ENCODE measurements around the gene SKIC2. TPM values are rescaled to one million over a fixed set of nuclear protein-coding genes. Genes with fewer than 3 reads are reported as not detected.

SKIC2 gene
- total RNA-seq, 1 experiment from 2014 or later: 68.0 TPM

- no peak for DNase-seq (ENCODE audit: low read depth, low spot score)
- intact Hi-C loops (cut with micrococcal nuclease): no loop called here
- no TSS peak for BruUV-seq (replicated peaks)
Measured at GRCh38 chr6:31970604-31971271, 11.8 kb downstream of the SKIC2 start.

More at GRCh38 chr6:31970604-31971271, 11.8 kb downstream of the SKIC2 start:
- no peaks in the 10 kb centered on the region for H3K9me3 ChIP-seq (ENCODE audit: control insufficient read depth in 1 of 2, insufficient read depth in 1 of 2, low read depth in 1 of 2, low read length in 2 of 2)
- peak overlapping the region; percentile 98 for H3K4me2 ChIP-seq (ENCODE audit: low read length)
- no peak overlapping the region for H2AFZ ChIP-seq (ENCODE audit: low read depth, low read length, poor library complexity, severe bottlenecking)
- no peaks in the 10 kb centered on the region for H4K20me1 ChIP-seq (ENCODE audit: insufficient read depth)
- H3K4me1 ChIP-seq (ENCODE audit: control insufficient read depth in 1 of 2, insufficient read depth in 2 of 2, low read length in 2 of 2): peaks cover 7 to 25% of the 10 kb centered on the region in 2 experiments; a peak in 3 of 4 replicates
- RAD21 ChIA-PET (ENCODE audit: low non-redundant PET in 1 of 2, low total read pairs in 2 of 2, uncharacterized antibody in 2 of 2, unreplicated experiment in 2 of 2): no interaction called here
- peak overlapping the region; percentile 86 for H3K27ac ChIP-seq (ENCODE audit: low read depth, low read length)
- peak overlapping the region; percentile 92 for H3K9ac ChIP-seq (ENCODE audit: low read length)
- CTCF ChIA-PET: no interaction called here
- peaks cover 34% of the 10 kb centered on the region for H3K79me2 ChIP-seq (ENCODE audit: insufficient read depth, low read length)
- H3K27me3 ChIP-seq (ENCODE audit: insufficient read depth, low read length): no peaks in the 10 kb centered on the region
- no peaks in the 10 kb centered on the region for H3K9me2 ChIP-seq (ENCODE audit: insufficient read depth)
- POLR2A ChIA-PET: interaction anchor here (0.6 to 2.4 kb wide), 3 partner anchors 12 to 143 kb away, joined by 6 to 9 read pairs (median 6); partner anchors contain the start of genes HSPA1B, NELFE and SKIC2
- H3K36me3 ChIP-seq (ENCODE audit: control insufficient read depth in 1 of 2, insufficient read depth in 2 of 2, low read length in 2 of 2): peaks cover 10 to 28% of the 10 kb centered on the region in 2 experiments; a peak in 3 of 4 replicates
- TF ChIP-seq YY1 (IDR thresholded peaks at IDR 0.05; ENCODE audit: extremely low read depth, insufficient replicate concordance, low read depth, low read length): no peak
- TF ChIP-seq SP1 (IDR thresholded peaks at IDR 0.05; ENCODE audit: low read depth): no peak
- peak; percentile 36 for TF ChIP-seq POLR2A (IDR thresholded peaks at IDR 0.05; ENCODE audit: borderline replicate concordance, extremely low read depth, insufficient read depth, insufficient read length)
- no peak for TF ChIP-seq ELF1 (IDR thresholded peaks at IDR 0.05; ENCODE audit: borderline replicate concordance, low read depth)
- peak; percentile 13; the same call in 1 of the 2 replicates for TF ChIP-seq POLR2AphosphoS5 (IDR thresholded peaks at IDR 0.05; ENCODE audit: low read depth, low read length)
- TF ChIP-seq, protein P1, sequence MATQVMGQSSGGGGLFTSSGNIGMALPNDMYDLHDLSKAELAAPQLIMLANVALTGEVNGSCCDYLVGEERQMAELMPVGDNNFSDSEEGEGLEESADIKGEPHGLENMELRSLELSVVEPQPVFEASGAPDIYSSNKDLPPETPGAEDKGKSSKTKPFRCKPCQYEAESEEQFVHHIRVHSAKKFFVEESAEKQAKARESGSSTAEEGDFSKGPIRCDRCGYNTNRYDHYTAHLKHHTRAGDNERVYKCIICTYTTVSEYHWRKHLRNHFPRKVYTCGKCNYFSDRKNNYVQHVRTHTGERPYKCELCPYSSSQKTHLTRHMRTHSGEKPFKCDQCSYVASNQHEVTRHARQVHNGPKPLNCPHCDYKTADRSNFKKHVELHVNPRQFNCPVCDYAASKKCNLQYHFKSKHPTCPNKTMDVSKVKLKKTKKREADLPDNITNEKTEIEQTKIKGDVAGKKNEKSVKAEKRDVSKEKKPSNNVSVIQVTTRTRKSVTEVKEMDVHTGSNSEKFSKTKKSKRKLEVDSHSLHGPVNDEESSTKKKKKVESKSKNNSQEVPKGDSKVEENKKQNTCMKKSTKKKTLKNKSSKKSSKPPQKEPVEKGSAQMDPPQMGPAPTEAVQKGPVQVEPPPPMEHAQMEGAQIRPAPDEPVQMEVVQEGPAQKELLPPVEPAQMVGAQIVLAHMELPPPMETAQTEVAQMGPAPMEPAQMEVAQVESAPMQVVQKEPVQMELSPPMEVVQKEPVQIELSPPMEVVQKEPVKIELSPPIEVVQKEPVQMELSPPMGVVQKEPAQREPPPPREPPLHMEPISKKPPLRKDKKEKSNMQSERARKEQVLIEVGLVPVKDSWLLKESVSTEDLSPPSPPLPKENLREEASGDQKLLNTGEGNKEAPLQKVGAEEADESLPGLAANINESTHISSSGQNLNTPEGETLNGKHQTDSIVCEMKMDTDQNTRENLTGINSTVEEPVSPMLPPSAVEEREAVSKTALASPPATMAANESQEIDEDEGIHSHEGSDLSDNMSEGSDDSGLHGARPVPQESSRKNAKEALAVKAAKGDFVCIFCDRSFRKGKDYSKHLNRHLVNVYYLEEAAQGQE (IDR thresholded peaks at IDR 0.05; ENCODE audit: low read depth): no peak
- ATAC-seq: no peak
- peak overlapping the region; percentile 70 to 93 for H3K4me3 ChIP-seq (replicated peaks in 1 of 2; ENCODE audit: low read depth in 1 of 2, low read length in 2 of 2)

Measured in HCT116 (cell line).